GM12872 (cell line): ENCODE measurements around the gene SERPIND1.

Source experiments
- TF ChIP-seq, protein P1 (sequence below): IDR thresholded peaks from 3 replicates; pipeline ENCODE4 v1.5.1; 2011; ENCODE audit warnings: low read depth, mild to moderate bottlenecking, low read length, moderate library complexity; ENCODE audit not compliant: insufficient read depth

The SERPIND1 gene

DNA sequence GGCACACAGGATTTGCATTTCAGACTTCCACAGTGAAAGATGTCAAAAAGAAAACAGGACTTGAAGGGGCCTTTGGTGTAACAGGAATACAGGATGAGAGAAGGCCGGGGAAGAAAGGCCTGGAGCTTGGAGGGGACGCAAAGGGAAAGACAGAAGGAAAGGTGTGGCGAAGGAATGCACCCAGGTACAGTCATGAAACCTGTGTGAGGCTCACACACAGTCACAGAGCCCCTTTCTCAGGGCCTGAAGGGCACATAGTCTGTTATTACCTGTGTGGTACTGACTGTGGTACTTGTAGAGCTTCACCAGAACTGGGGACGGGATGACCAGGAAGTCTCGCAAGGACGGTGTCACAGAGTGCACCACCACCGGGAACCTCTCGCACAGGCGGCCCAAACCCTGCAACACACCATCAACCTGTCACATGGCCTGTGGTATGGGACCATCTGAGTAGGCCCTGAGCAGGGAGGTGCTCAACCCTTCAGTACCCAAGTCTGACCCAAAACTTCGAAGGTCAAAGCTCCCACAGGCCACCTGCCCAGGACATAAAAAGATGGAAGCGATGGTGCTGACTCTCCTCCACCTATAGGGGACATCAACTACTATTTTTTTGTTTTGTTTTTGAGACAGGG, 29.1 kb downstream of the SERPIND1 start:
- TF ChIP-seq, protein P1, sequence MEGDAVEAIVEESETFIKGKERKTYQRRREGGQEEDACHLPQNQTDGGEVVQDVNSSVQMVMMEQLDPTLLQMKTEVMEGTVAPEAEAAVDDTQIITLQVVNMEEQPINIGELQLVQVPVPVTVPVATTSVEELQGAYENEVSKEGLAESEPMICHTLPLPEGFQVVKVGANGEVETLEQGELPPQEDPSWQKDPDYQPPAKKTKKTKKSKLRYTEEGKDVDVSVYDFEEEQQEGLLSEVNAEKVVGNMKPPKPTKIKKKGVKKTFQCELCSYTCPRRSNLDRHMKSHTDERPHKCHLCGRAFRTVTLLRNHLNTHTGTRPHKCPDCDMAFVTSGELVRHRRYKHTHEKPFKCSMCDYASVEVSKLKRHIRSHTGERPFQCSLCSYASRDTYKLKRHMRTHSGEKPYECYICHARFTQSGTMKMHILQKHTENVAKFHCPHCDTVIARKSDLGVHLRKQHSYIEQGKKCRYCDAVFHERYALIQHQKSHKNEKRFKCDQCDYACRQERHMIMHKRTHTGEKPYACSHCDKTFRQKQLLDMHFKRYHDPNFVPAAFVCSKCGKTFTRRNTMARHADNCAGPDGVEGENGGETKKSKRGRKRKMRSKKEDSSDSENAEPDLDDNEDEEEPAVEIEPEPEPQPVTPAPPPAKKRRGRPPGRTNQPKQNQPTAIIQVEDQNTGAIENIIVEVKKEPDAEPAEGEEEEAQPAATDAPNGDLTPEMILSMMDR, result no peak

DNA sequence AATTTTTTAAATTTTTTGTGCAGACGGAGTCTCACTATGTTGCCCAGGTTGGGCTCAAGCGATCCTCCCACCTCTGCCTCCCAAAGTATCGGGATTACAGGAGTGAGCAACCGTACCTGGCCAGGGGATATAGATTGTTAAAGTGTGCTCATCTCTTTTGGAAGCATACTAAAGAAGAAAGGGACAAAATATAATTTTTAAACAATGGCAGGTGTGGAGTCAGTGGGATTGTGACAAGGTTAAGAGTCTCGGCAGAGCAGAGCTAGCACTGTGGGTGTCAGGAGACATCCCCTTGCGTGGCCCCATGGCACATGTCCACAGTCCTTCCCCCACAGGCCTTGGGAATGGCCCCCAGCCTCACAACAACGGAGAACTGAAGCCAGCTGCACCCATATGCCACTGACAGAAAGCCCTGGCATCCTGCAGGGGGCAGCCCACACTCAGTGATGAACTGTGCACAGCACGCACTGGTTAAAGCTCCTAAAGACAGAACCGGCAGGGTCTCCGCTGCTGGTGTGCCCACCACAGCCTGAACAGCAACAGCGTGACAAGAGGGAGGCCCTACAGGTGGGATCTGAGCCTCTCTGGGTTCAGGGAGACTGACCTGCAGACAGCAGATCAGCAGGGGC, 29.9 kb downstream of the SERPIND1 start:
- TF ChIP-seq, protein P1, result peak; percentile 61

DNA sequence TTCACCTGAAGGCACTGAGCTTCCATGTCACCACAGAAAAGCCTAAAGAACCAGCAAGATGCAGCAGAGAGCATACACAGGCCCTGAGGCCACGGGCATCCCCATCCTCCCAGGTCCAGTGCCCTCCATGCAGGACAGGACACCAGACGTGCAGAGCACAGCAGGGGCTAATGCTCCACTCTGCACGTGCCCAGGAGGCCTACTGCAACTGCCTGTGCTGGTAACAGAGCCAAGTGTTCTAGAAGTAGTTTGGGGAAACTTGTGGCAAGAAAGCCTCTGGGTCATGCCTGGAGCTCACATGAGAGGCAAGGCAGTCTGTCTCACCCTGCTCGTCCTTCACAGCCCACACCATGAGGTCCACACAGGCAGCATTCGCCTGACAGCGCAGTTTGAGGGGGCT, 30.7 kb downstream of the SERPIND1 start:
- TF ChIP-seq, protein P1, result no peak

DNA sequence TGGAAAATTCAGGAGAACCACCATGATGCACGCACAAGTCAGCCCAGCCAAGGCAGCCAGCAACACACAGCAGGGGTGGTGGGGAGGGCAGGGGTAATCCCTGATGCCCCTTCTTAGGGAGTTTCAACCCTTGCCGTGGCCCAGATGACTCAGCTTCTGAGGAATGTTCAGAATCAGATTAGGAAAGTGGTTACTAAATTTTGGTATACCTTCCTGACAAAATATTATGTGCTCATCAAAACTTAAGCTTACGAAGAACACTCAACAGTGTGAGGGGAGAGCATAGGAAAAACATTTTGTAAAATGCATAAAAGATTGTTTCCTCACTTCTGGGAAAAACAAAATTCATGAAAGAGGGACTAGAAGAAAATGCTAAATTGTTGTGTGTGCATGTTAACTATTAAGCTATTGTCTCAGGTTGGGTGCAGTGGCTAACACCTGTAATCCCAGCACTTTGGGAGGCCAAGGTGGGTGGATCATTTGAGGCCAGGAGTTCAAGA, 32.1 kb downstream of the SERPIND1 start:
- TF ChIP-seq, protein P1, result no peak

DNA sequence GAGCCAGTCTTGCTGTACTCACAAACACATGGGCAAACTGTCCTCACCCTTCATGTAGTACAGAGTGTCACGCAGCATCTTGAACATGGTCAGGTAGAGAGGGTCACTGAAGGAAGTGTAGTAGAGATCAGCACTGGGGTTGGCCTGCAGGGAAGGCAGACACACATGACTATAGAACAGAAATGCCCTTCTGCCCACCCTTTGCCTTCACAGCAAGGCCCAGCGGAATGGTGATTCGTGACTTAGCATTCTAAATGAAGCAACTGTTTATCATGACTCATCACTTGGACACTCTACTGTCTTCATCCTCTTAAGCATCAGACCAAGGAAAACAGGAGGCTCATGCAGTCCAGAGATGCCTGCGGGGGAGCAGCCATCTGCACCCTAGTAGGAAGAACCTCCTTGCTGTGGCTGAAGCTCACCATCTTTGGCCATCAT, 33.4 kb downstream of the SERPIND1 start:
- TF ChIP-seq, protein P1, result no peak

DNA sequence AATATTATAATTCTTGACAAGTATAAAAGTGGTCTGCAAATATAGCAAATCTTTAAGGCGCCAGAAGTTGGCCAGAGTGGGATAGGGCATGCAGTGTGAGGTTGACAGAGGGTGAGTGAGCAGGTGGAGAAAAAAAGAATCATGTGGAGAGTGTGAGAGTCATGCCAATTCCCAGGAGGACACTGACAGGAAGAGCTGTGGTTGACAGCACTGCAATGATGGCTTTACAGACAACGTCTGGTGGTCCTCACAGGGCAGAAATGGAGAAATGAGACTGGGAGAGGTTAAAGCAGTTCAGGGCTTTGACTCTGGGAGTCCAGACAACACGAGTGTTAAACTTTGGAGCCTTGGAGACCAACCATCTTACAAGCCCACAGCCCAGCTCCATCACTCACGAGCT, 34.9 kb downstream of the SERPIND1 start:
- TF ChIP-seq, protein P1, result no peak

DNA sequence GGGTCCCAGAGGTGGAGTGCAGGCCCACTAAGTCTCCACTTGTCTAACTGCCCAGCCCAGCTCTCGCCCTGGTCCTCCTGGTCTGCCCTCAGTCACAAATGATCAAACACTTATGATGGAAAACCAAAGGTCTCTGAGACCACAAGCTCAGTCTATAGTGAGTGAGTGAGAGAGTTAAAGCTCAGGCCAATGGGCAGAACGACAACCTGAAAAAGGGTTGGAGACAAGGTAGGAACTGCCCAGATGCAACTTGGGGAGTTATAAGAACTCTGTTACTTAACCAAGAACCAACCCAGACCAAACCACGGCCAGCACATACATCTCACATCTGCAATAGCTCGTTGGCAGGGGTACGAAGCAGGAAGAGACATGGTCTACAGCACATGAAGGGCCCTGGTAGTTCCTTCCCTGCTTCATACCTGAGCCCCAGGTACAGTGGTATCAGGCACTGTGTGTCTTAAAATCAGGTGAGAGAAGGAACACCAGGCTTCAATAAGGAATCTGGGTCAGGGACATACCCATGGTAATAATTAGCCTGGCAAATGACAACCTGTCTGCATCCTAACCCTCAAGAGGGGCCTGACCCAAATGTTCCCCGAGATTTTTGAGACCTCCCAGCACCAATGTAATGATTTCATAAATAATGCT, 35.7 kb downstream of the SERPIND1 start:
- TF ChIP-seq, protein P1, result no peak
